Mucosa of descending colon (tissue), 3 donors: ENCODE data around the gene RBM19. TPM values are rescaled to one million over a fixed set of nuclear protein-coding genes. Genes with fewer than 3 reads are reported as not detected.

ENCODE experiments used
- ATAC-seq: fragments of 200-7000 bp; cut with Tn5 transposase; one replicate; pipeline ENCODE4 v1.9.1; 2020; ENCODE audit warnings: mild to moderate bottlenecking, moderate library complexity
- DNase-seq, 3 donors: peaks; one replicate each; pipeline ENCODE4 v3.0.0-alpha.2; 2020
- H3K36me3 ChIP-seq: fragments of 200-600 bp; one replicate; pipeline ENCODE4 v1.8.0; 2021; ENCODE audit warnings: low read depth, mild to moderate bottlenecking
- H3K4me1 ChIP-seq: fragments of 200-600 bp; one replicate; pipeline ENCODE4 v1.8.0; 2021; ENCODE audit warnings: low read depth, mild to moderate bottlenecking
- H3K4me3 ChIP-seq: fragments of 200-600 bp; one replicate; pipeline ENCODE4 v1.8.0; 2021; ENCODE audit warnings: mild to moderate bottlenecking
- H3K9me3 ChIP-seq: fragments of 200-600 bp; one replicate; pipeline ENCODE4 v1.8.0; 2021; ENCODE audit warnings: mild to moderate bottlenecking
- intact Hi-C, 2 donors: fragments of 100-400 bp; cut with DNase I in 1 of 2; cut with micrococcal nuclease in 1 of 2; formaldehyde crosslinking; loops; one replicate each; pipeline versions ENCODE4 v1.11.0 to v1.11.1; 2022; cut with DNase I, micrococcal nuclease
- total RNA-seq, 3 donors: library from RNA; stranded (reverse); fragmentation: NEBNext Ultra II Directional in 2 of 3; extraction: Animal tissue kit (Norgen Biotek cat#: 25700) in 2 of 3; gene quantifications; one replicate each; pipeline versions ENCODE4 v1.2.1 to v1.2.4, GENCODE V29; 2021 to 2023
- TF ChIP-seq, protein P1 (sequence below): fragments of 200-600 bp; IDR thresholded peaks from one replicate; pipeline ENCODE4 v1.8.0; 2022; ENCODE audit warnings: antibody characterized with exemption, mild to moderate bottlenecking
- donor health status: DM: no; HTN: no; CAD: no; lungs with moderate emphysema.
- donor health status: DM: no; HTN: no; CAD: no.
- donor health status: DM: no; HTN: yes; CAD: no.

The RBM19 gene
- total RNA-seq, 3 donors from 2014 or later: 22.5 to 38.4 (median 32.9) TPM

DNA sequence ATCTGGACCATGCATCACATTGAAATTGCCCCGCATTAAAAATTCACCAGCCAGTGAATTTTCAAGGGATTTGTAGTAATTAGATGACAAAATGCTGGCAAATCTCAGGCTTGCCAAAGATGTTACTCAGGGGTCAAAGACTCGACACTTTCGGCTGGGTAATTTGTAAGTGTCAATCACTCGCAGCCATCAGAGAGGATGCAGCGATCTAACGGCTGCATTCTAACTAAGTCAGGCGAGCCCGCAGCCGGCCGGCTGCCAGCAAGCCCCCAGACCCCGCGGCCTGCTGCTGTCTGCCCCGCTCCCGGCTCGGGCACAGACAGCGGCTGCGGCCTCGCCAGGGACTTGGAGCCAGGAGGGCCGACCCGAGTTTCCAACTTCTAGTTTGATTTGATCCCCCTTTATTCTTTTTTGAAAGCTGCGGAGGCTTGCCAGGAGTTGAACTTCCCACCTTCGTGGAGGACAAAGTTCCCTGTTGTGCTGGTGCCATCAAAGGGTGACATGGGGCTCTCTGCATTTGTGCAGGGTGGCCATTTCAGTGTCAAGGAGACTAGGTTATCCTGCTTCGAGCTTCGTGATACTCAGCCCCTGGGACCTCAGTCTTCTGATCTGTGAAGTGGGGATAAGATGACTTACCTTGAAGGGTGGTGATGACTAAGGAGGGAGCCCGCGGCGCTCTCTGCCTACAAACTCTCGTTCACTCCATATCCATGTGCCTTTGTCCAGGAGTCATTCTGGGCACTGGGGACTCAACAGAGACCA, 169.9 kb downstream of the RBM19 start:
- Histone ChIP-seq H3K36me3 (no peaks in the 10 kb centered on the region), H3K9me3 (no peaks in the 10 kb centered on the region), H3K4me1 (no peaks in the 10 kb centered on the region), H3K4me3 (no peak overlapping the region)
- ATAC-seq (no peak), DNase-seq (no peak)
- TF ChIP-seq, protein P1, sequence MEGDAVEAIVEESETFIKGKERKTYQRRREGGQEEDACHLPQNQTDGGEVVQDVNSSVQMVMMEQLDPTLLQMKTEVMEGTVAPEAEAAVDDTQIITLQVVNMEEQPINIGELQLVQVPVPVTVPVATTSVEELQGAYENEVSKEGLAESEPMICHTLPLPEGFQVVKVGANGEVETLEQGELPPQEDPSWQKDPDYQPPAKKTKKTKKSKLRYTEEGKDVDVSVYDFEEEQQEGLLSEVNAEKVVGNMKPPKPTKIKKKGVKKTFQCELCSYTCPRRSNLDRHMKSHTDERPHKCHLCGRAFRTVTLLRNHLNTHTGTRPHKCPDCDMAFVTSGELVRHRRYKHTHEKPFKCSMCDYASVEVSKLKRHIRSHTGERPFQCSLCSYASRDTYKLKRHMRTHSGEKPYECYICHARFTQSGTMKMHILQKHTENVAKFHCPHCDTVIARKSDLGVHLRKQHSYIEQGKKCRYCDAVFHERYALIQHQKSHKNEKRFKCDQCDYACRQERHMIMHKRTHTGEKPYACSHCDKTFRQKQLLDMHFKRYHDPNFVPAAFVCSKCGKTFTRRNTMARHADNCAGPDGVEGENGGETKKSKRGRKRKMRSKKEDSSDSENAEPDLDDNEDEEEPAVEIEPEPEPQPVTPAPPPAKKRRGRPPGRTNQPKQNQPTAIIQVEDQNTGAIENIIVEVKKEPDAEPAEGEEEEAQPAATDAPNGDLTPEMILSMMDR: no peak
- intact Hi-C loops: no loop called here

DNA sequence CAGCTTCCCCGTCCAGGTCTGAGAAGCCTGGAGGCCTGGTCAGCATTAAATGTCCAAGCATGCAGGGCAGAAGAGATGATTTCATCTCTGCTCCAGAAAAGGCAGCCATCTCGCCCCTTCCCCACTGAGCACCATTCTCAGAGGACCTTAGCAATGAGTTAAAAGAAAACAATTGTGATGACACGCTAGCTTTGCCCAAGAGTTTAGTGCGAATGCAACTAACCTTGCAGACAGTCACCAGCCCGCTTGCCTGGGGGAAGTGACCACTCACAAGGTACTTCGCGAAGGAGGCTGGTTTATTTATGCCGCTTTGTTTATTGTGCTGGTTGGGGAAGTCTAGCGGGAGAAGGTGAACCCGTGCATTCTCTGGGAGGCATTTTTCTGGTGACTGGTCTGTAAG, 170.7 kb downstream of the RBM19 start:
- H3K4me3 ChIP-seq: no peak overlapping the region
- intact Hi-C loops: no loop called here
- TF ChIP-seq, protein P1: no peak
- DNase-seq (no peak), ATAC-seq (no peak)
- H3K4me1 ChIP-seq: no peaks in the 10 kb centered on the region
- no peaks in the 10 kb centered on the region for H3K9me3 ChIP-seq
- no peaks in the 10 kb centered on the region for H3K36me3 ChIP-seq

DNA sequence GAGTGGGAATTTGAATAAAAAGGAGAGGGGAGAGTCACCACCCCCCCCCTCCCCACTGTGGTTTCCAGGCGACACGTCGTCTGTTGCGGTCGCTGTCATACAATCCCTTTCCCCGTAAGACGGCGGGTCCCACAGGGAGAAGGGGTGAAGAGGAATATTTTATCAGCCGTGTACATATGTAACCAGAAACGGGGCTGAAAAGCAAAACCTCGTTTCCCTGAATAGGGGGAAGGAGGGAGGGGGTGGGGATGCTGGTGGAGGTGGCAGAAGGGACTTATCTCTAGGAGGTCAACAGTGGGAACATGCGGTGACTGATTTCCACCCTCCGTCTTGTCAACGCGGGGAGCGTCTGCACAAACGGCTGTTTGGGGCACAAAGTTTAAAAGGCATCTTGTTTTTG, 171.4 kb downstream of the RBM19 start:
- H3K36me3 ChIP-seq: no peaks in the 10 kb centered on the region
- TF ChIP-seq, protein P1: no peak
- DNase-seq (no peak), ATAC-seq (no peak)
- H3K4me1 ChIP-seq: no peaks in the 10 kb centered on the region
- H3K4me3 ChIP-seq: no peak overlapping the region
- no peaks in the 10 kb centered on the region for H3K9me3 ChIP-seq
- intact Hi-C loops: no loop called here

DNA sequence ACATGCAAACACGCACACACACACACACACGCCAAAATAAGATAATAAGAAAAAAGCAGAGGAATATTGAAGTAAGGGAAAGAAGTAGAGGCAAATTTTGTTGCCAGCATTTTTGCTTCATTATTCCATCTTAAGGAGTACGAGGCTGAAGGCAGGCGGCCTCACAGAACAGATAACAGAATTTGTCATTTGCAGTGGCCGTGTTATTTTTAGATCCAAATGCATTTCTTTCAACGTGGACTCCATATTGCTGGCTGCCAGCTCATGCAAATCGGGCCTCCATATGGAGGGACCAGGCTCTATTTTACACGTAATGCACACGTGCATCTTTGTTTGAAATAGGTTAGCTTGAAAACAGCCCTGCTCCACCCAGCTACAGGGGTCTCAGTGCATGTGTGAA, 172.9 kb downstream of the RBM19 start:
- Histone ChIP-seq H3K9me3 (no peaks in the 10 kb centered on the region), H3K4me3 (no peak overlapping the region), H3K4me1 (no peaks in the 10 kb centered on the region), H3K36me3 (no peaks in the 10 kb centered on the region)
- DNase-seq (no peak), ATAC-seq (no peak)
- intact Hi-C loops: no loop called here
- TF ChIP-seq, protein P1: no peak

DNA sequence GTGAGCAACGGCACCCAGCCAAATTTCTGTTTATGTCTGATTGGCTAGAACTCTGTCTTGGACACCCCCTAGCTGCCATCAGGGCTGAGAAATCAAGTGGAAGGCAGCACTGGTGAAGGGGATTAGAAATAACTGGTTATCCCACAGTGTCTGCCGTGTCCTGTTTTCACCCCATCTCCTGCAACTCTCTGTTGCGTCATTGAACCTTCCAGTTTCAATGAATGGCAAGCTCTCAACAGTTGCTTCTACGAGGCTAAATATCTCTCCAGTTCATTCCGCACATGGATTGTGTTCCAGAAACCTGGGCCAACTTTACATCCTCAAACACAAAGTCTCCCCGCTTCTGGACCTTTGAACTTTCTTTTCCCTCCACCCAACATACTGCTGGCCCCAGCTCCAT, 173.7 kb downstream of the RBM19 start:
- no peak for ATAC-seq
- DNase-seq: no peak
- TF ChIP-seq, protein P1: no peak
- H3K36me3 ChIP-seq: no peaks in the 10 kb centered on the region
- no peaks in the 10 kb centered on the region for H3K9me3 ChIP-seq
- H3K4me1 ChIP-seq: no peaks in the 10 kb centered on the region
- no peak overlapping the region for H3K4me3 ChIP-seq
- intact Hi-C loops: no loop called here
